Mammary epithelial cell (primary cell): ENCODE data around the gene USP14.

Experiments
- EZH2 ChIP-seq: IDR thresholded peaks from 2 replicates; pipeline ENCODE4 v1.6.1; 2012; ENCODE audit warnings: low read length, inconsistent platforms, borderline replicate concordance
- TF ChIP-seq, protein P1 (sequence below), 2 donors: IDR thresholded peaks in 1 of 2; conservative IDR thresholded peaks in 1 of 2; 2 replicates each; pipeline ENCODE4 v1.5.1; 2011 to 2012; ENCODE audit warnings: inconsistent platforms in 2 of 2, low read length in 2 of 2, mild to moderate bottlenecking in 2 of 2, control low read depth in 1 of 2, low read depth in 1 of 2; ENCODE audit not compliant: insufficient read depth in 1 of 2; ENCODE audit errors: extremely low read depth in 1 of 2

DNA sequence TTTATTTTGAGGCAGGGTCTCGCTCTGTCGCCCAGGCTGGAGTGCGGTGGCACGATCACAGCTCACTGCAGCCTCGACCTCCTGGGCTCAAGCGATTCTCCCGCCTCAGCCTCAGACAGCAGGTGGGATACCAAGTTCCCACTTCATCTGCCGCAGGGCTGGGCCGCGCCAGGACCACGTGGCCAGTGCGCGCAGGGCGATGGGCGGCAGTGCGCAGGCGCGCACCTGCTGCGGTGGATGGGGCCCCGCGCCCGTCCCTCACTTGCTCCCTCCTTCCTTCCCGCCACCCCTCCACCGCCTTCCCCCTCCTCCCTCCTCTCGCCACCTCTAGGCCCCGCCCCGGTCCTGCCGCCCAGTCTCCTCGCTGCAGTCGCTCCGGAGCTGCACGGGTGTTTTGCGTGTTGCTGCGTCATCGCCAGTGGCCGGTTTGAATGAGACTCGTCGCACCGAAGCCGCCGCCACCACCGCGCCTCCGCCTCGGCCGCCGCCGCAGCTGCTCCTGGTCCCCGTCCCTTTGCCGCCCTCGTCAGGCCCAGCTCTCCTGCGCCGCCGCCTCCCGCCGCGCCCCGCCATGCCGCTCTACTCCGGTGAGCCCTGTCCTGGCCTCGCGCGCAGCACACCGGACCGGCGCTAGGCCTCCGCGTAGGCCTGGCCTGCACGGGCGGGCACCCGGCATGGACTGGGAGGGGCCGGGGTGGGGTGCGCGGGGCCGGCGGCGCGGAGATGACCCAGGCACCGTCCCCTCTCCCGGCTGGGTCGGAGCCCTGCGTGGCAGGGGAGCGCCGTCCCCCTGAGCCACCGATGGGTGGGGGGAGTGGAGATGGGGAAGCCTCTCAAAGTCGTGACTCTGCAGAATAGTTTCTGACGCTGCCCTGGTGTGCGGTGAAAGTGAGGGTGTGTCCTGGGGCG lies at the start of gene USP14:
- TF ChIP-seq, protein P1, sequence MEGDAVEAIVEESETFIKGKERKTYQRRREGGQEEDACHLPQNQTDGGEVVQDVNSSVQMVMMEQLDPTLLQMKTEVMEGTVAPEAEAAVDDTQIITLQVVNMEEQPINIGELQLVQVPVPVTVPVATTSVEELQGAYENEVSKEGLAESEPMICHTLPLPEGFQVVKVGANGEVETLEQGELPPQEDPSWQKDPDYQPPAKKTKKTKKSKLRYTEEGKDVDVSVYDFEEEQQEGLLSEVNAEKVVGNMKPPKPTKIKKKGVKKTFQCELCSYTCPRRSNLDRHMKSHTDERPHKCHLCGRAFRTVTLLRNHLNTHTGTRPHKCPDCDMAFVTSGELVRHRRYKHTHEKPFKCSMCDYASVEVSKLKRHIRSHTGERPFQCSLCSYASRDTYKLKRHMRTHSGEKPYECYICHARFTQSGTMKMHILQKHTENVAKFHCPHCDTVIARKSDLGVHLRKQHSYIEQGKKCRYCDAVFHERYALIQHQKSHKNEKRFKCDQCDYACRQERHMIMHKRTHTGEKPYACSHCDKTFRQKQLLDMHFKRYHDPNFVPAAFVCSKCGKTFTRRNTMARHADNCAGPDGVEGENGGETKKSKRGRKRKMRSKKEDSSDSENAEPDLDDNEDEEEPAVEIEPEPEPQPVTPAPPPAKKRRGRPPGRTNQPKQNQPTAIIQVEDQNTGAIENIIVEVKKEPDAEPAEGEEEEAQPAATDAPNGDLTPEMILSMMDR (conservative IDR thresholded peaks at IDR 0.05 in 1 of 2, IDR thresholded peaks at IDR 0.05 in 1 of 2; ENCODE audit: extremely low read depth in 1 of 2, insufficient read depth in 1 of 2, low read depth in 1 of 2, low read length in 2 of 2) = peak in 1 of 2 donors; percentile 3
- no peak for TF ChIP-seq EZH2
